Neural progenitor cell (in vitro differentiated cells): Measurements from ENCODE around the gene DBH. TPM values are rescaled to one million over a fixed set of nuclear protein-coding genes. Genes with fewer than 3 reads are reported as not detected.
"Not testable (repeated sequence)": the region's sequence is repeated elsewhere in the genome, so short reads cannot be mapped to it uniquely, and the experiment has no call there.

Source experiments
- DNase-seq: peaks from one replicate; pipeline ENCODE4 v3.0.0-alpha.2; 2016; ENCODE audit warnings: low spot score
- H2AFZ ChIP-seq: fragments of 200-600 bp; sonication (generic); replicated peaks from 2 replicates; pipeline ENCODE4 v1.6.1; 2016; ENCODE audit warnings: antibody characterized with exemption
- H3F3A ChIP-seq: fragments of 200-600 bp; sonication (generic); 2 replicates; pipeline ENCODE4 v1.6.1; 2016; ENCODE audit warnings: antibody characterized with exemption, low read depth
- H3K27ac ChIP-seq: fragments of 200-600 bp; sonication (generic); 2 replicates; pipeline ENCODE4 v1.5.1; 2016; ENCODE audit warnings: mild to moderate bottlenecking
- H3K27me3 ChIP-seq: fragments of 200-600 bp; sonication (generic); 2 replicates; pipeline ENCODE4 v1.6.1; 2016; ENCODE audit warnings: mild to moderate bottlenecking, moderate library complexity
- H3K36me3 ChIP-seq: fragments of 200-600 bp; sonication (generic); 2 replicates; pipeline ENCODE4 v1.5.1; 2016
- H3K4me1 ChIP-seq: fragments of 200-600 bp; sonication (generic); 2 replicates; pipeline ENCODE4 v1.6.1; 2016; ENCODE audit warnings: mixed run types
- H3K4me2 ChIP-seq: fragments of 200-600 bp; sonication (generic); 2 replicates; pipeline ENCODE4 v1.6.1; 2016
- H3K4me3 ChIP-seq: fragments of 200-600 bp; sonication (generic); 2 replicates; pipeline ENCODE4 v1.5.1; 2016
- H3K79me2 ChIP-seq: fragments of 200-600 bp; sonication (generic); 2 replicates; pipeline ENCODE4 v1.6.1; 2016; ENCODE audit warnings: low read depth
- H3K9ac ChIP-seq: fragments of 200-600 bp; sonication (generic); 2 replicates; pipeline ENCODE4 v1.6.1; 2016
- H3K9me3 ChIP-seq: fragments of 200-600 bp; sonication (generic); 2 replicates; pipeline ENCODE4 v1.5.1; 2016; ENCODE audit warnings: low read depth
- H4K20me1 ChIP-seq: fragments of 200-600 bp; sonication (generic); 2 replicates; pipeline ENCODE4 v1.6.1; 2016; ENCODE audit warnings: low read depth
- H3K27ac Mint-ChIP-seq: 3 replicates; pipeline ENCODE4 v1.8.0; 2021; ENCODE audit warnings: mixed read lengths
- H3K27me3 Mint-ChIP-seq: 2 replicates; pipeline ENCODE4 v1.8.0; 2022; ENCODE audit warnings: low read depth, mild to moderate bottlenecking, inconsistent platforms, moderate library complexity, mixed read lengths; ENCODE audit not compliant: insufficient read depth
- H3K36me3 Mint-ChIP-seq: 3 replicates; pipeline ENCODE4 v1.8.0; 2021; ENCODE audit warnings: mixed read lengths
- H3K4me1 Mint-ChIP-seq: 3 replicates; pipeline ENCODE4 v1.8.0; 2021; ENCODE audit warnings: mixed read lengths
- H3K4me3 Mint-ChIP-seq: 3 replicates; pipeline ENCODE4 v1.8.0; 2021; ENCODE audit warnings: mild to moderate bottlenecking, moderate library complexity, mixed read lengths
- H3K9me3 Mint-ChIP-seq: 3 replicates; pipeline ENCODE4 v1.8.0; 2020; ENCODE audit warnings: mixed read lengths
- CTCF ChIP-seq: fragments of 200-600 bp; sonication (generic); IDR thresholded peaks from 2 replicates; pipeline ENCODE4 v1.5.1; 2017; ENCODE audit warnings: antibody characterized with exemption, mild to moderate bottlenecking
- EZH2 ChIP-seq: fragments of 200-600 bp; sonication (generic); IDR thresholded peaks from 2 replicates; pipeline ENCODE4 v1.6.1; 2017; ENCODE audit warnings: antibody characterized with exemption, mild to moderate bottlenecking, moderate library complexity
- EZH2phosphoT487 ChIP-seq: fragments of 200-600 bp; sonication (generic); IDR thresholded peaks from 2 replicates; pipeline ENCODE4 v1.6.1; 2017; ENCODE audit warnings: antibody characterized with exemption
- total RNA-seq: library from RNA; depleted of rRNA; stranded (reverse); fragments of >200 nt; gene quantifications from 2 replicates; pipeline ENCODE4 v1.2.3, GENCODE V29; 2015; ENCODE audit warnings: low replicate concordance

Gene DBH
- total RNA-seq, 1 donor from 2014 or later = not detected

- Mint-ChIP-seq H3K4me3 (no peak overlapping the region), H3K27ac (no peak overlapping the region), H3K27me3 (peaks cover 24% of the 10 kb centered on the region), H3K9me3 (peaks cover 12% of the 10 kb centered on the region), H3K36me3 (no peaks in the 10 kb centered on the region), H3K4me1 (peaks cover 2% of the 10 kb centered on the region)
- H3F3A ChIP-seq = no peaks in the 10 kb centered on the region
- no peaks in the 10 kb centered on the region for H4K20me1 ChIP-seq
- TF ChIP-seq CTCF (no peak), EZH2phosphoT487 (no peak), EZH2 (no peak)
- H3K4me1 ChIP-seq = no peaks in the 10 kb centered on the region
- H3K4me3 ChIP-seq = no peak overlapping the region
- no peak for DNase-seq
- no peak overlapping the region for H3K4me2 ChIP-seq
- H3K79me2 ChIP-seq = no peaks in the 10 kb centered on the region
- no peak overlapping the region for H3K9ac ChIP-seq
- H2AFZ ChIP-seq = no peak overlapping the region
- H3K27me3 ChIP-seq = peaks cover 27% of the 10 kb centered on the region
- H3K36me3 ChIP-seq = no peaks in the 10 kb centered on the region
- no peaks in the 10 kb centered on the region for H3K9me3 ChIP-seq
- no peak overlapping the region for H3K27ac ChIP-seq
These were observed 13.6 kb upstream of the DBH start for GRCh38 chr9:133622555-133622954.

- H3K36me3 ChIP-seq, H3K79me2 ChIP-seq, H3K9ac ChIP-seq, H3F3A ChIP-seq, H3K4me1 ChIP-seq, H3K27ac ChIP-seq, H2AFZ ChIP-seq, DNase-seq, H3K4me3 ChIP-seq, H3K4me1 Mint-ChIP-seq, H4K20me1 ChIP-seq, H3K4me2 ChIP-seq, H3K9me3 ChIP-seq, H3K4me3 Mint-ChIP-seq, H3K9me3 Mint-ChIP-seq, H3K27ac Mint-ChIP-seq, H3K36me3 Mint-ChIP-seq: not testable (repeated sequence)
- H3K27me3 Mint-ChIP-seq = peaks cover 15% of the 10 kb centered on the region
- peaks cover 12% of the 10 kb centered on the region for H3K27me3 ChIP-seq
These were observed 10.2 kb upstream of the DBH start for GRCh38 chr9:133626008-133626407.

- no peaks in the 10 kb centered on the region for H3K9me3 ChIP-seq
- no peaks in the 10 kb centered on the region for H4K20me1 ChIP-seq
- no peaks in the 10 kb centered on the region for H3K36me3 ChIP-seq
- H3K4me3 Mint-ChIP-seq = no peak overlapping the region
- H3K27ac Mint-ChIP-seq = no peak overlapping the region
- no peak for TF ChIP-seq EZH2phosphoT487
- no peaks in the 10 kb centered on the region for H3F3A ChIP-seq
- no peak overlapping the region for H2AFZ ChIP-seq
- H3K36me3 Mint-ChIP-seq = no peaks in the 10 kb centered on the region
- H3K27me3 Mint-ChIP-seq = peaks cover 17% of the 10 kb centered on the region
- no peak overlapping the region for H3K4me2 ChIP-seq
- H3K79me2 ChIP-seq = no peaks in the 10 kb centered on the region
- no peak overlapping the region for H3K4me3 ChIP-seq
- H3K9ac ChIP-seq = no peak overlapping the region
- H3K9me3 Mint-ChIP-seq = peaks cover 9% of the 10 kb centered on the region
- no peak for DNase-seq
- no peaks in the 10 kb centered on the region for H3K4me1 Mint-ChIP-seq
- no peaks in the 10 kb centered on the region for H3K4me1 ChIP-seq
- peaks cover 5% of the 10 kb centered on the region for H3K27me3 ChIP-seq
- H3K27ac ChIP-seq = no peak overlapping the region
These were observed 8.8 kb upstream of the DBH start for GRCh38 chr9:133627341-133627740.

GRCh38 chr9:133628766-133629165, 7.4 kb upstream of the DBH start:
- Mint-ChIP-seq H3K36me3 (no peaks in the 10 kb centered on the region), H3K4me1 (peaks cover 9% of the 10 kb centered on the region), H3K27me3 (peaks cover 15% of the 10 kb centered on the region), H3K27ac (no peak overlapping the region), H3K9me3 (peaks cover 9% of the 10 kb centered on the region), H3K4me3 (no peak overlapping the region)
- Histone ChIP-seq H3K27ac (no peak overlapping the region), H3K4me3 (no peak overlapping the region), H3K36me3 (no peaks in the 10 kb centered on the region), H2AFZ (no peak overlapping the region), H3K27me3 (no peaks in the 10 kb centered on the region), H3K79me2 (no peaks in the 10 kb centered on the region), H3K9ac (no peak overlapping the region), H3F3A (no peaks in the 10 kb centered on the region), H4K20me1 (no peaks in the 10 kb centered on the region), H3K4me1 (peaks cover 9% of the 10 kb centered on the region), H3K4me2 (no peak overlapping the region), H3K9me3 (no peaks in the 10 kb centered on the region)
- no peak for TF ChIP-seq CTCF
- no peak for TF ChIP-seq EZH2phosphoT487
- TF ChIP-seq EZH2 = no peak
- DNase-seq = no peak
